Measurements from ENCODE around the gene FARP1.

FARP1 gene

DNA sequence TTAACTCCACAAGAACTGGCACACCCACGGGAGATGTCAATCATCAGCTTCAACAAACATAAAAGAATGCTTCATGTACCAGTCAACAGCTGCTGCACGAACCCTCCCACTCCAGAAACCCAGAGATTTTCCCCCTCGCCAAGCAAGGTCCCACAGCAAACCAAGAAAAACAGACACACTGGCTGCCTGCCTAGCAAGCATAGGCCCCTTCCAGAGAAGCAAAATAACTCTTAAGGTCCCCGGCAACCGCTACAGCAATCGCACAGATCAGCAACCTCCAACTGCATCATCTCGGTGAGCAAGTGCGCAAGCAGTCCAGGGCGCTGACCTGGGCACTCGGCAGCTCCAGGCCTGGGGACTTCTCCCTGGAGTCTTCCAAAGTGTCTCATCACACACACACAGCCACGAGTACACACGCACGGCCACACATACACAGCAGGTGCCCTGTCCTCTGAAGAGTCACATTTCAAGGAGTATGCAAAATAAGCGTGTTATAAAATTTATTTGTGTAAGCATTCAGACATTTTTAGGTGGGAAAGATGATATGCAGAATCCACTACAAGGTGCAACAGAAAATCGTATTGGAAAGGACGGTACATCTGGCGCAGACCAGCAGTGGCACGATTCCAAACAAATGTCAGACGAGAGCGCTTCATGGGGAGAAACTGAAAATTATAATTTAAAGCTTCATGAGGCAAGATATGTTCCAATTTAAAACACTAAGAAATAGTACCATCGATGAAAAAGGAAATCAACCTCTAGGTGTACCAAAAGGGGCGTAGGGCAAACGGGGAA is 309.0 kb downstream of the FARP1 start:
- no peak for DNase-seq

DNA sequence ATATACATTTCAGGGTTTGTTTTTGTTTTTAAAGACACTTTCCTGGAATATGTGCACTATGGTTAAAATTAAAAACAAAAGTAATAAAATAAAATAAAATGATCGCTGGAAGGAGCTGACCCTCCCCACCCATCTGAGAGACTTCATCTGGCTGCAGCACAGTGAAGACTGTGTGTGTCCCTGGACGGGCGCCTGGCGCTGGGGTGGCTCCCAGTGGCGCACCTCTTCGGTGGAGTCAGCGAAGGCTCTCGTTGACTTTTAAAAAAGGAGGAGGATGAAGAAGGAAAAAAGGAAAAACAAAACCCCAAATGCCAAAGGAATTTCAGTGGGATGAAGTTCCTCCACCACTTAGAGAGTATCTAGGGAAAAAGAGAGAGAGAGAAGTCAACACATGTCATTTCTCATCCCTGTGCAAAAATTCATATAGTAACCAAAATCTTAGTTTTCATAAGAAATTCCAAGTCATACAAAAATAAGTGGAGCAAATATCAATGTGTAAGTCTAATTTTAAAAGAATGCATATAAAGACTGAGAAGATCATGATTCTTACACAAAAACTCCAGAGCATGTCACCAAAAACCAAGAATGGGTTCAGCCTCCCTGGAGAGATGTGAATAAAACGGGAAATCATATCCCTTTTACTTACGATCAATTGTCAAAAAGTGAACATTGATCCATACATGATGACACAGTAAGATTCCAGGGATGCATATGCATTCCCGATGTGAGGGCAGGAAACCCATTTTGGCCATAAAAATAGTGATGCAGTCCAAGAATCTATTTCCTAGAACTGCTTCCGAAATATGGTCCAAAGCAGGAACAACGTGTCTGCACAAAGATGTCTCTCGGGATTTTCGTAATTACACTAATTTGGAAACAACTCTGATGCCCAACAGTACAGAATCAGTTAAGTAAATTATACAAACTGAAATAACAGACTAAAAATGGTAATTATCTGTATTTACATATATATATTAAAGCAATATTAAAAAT is 310.3 kb downstream of the FARP1 start:
- no peak for DNase-seq

DNA sequence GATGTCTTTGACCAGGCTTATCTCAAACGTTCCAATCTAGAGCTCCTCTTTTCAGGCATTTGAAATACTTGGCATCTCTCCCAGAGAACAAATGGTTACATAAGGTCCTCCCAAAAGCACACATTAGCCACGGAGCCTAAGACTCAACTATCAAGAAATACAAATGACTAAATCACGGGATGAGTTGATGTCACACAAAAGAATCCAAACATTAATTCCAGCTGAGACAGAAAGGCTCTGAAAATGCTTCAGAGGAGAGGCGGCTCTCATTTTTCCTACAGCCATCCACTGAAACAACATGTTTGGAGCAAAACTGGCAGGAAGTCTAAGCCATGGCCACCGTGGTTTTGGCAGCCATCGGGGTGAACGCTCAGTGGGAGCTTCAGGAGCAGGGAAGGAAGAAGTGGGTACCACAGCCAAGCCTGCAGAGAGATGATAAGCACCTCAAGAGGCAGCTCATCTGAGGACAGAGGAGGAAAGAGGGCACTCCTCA is 311.5 kb downstream of the FARP1 start:
- DNase-seq: no peak

DNA sequence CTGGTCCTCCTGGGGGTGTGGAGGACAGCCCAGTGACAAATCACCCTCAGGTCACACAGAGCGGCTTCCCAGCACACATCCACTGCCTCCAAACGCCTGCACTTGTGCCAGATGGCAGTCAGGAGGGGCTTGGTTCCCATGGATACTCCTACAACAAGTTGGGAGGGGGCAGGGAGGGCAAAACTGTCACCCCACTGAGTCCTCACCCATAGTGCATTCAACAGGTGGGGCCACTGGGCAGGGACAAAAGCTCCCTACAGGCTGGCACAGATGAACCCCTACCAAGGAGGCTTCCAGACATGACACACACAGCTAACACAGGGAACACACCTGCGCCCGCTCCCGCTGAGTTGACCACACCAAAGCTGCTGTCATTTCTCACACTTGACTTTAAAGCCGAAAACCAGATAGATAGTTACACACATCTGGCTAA is 313.5 kb downstream of the FARP1 start:
- no peak for DNase-seq

DNA sequence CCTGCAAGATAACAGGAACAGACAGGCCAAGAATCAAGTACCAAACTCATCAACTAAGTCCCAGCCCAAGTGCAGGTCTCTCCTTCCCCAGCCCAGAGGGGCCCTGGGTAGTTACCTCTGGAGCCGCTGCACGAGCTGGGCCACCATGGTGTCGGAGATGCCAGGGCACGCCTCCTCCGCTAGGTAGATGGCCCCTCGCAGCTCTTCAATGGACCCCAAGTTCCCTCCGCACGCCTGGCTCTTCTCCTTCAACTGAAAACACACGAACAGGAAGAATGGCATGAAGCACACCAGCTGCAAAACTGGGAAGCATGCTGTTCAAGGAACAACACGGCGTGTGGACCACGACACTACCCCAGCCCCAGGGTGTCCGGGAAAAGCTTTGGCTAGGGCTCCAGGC is 314.2 kb downstream of the FARP1 start:
- DNase-seq: no peak

DNA sequence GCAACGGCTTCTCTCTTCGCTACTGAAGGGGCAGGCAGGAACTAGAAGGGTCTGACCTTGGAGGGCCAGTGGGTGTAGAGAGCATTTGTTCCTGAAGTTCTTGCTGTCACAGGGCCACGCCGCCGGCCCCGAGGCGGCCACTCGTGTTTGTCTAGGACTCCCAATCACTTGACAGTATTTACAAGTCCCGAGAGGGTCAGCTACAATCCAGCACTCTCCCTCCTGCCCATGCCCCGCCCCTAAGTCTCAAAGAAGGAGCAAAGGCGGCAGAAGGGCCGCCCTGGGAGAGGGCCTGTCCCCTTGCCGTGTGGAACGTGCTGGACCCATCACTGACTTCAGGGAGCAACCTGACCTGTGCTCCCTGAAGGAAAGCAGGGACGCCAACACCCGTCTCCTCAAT is 315.5 kb downstream of the FARP1 start:
- no peak for DNase-seq

DNA sequence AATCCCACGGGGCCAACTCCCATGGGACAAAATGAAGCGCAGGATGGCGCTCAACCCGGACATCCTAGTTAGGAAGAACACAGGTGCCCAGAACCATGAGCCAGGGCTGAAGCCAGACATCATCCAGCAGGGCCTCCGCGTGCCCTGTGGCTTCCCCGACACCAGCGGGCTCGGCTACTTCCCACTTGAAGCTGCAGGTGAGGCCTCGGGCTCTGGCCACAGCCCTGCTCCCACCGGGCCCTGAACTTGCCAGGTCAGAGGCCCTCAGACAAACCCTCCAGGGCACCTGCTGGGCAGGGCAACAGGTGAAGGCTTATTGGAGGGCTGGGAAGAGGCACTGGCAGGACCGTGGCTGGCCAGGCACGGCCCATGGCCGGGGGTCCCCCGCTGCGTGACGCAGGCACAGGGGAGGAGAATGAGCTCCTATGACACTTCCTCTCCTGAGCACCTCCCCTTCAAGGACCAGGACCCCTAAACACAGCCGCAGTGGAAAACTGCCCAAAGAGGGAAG is 316.3 kb downstream of the FARP1 start:
- DNase-seq: no peak

DNA sequence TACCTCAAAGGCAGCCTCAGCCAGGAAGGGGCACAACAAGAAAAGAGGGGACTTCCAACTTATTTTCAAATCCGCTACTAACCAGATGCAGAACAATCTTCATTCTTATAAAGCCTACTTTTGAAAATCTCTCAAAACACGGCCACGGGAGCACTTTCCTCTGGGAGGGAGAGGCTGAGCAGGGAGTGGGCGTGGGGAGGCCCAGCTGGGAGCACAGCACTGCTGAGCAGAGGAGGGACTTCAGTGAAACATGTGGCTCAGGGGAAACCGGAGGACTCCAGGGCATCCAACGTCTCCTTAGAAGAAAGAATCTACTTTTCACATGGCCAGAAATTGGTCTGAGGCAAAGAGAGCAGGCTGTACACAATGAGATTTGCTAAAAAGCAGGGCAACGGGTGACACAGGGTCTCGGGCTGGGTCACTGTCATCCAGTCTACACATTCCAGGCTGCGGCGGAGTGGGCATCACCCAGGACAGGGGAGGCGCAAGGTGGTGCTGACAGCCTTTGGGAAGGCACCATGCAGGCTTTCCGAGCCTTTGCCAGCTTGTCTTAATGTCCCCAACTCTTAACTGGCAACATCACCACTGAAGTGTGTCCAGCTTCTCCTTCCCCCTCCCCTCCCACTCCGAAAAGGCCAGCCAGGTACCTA is 317.0 kb downstream of the FARP1 start:
- DNase-seq: no peak

DNA sequence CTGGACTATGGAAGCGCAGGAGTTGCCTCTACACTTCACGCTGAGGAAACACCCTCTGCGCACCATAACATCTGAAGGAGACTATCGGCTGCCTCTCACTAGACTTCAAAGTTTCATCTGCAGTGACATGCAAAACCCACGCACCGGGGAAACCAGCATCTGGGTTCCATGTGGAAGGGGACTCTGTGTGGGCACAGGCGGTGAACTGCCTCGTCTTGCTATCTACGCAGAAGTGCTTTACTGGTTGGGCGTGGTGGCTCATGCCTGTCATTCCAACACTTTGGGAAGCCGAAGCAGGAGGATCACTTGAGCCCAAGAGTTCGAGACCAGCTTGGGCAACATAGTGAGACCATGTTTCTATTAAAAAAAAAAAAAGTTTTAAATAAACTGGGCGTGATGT is 317.6 kb downstream of the FARP1 start:
- DNase-seq: no peak

DNA sequence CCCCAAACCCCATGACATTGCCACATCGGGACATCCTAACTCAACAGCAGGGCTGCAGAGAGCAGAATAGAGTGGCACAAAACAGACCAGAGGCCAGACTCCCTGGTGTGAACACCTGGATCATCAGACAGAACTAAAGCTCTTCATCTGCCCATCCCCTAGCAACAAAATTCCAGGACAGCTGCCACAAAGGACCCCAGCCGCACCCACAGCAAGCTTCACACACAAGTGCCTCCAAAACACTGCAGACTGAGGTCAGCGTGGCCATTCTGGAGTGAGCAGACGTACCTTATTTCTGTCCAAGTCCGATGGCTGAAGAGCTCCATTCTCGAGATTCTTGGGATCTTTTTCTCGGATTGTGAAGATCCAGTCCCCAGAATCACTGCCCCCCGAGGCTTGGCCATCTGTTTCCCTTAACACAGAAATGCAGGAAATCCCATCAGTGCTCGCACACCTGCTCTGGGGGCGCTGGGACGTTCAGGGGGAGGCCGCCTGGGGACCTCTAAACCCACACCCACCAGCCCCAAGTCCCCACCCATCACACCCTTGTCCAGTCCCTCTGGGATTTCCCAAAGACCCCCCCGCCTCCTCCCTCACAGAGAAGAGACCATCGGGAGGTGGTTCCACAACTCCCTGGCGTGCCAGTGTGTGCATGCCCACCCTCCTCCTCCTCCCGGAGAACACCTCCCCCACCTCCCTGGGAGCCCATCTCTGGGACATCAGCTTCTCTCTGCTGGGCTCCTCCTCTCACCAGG is 318.8 kb downstream of the FARP1 start:
- DNase-seq: no peak

DNA sequence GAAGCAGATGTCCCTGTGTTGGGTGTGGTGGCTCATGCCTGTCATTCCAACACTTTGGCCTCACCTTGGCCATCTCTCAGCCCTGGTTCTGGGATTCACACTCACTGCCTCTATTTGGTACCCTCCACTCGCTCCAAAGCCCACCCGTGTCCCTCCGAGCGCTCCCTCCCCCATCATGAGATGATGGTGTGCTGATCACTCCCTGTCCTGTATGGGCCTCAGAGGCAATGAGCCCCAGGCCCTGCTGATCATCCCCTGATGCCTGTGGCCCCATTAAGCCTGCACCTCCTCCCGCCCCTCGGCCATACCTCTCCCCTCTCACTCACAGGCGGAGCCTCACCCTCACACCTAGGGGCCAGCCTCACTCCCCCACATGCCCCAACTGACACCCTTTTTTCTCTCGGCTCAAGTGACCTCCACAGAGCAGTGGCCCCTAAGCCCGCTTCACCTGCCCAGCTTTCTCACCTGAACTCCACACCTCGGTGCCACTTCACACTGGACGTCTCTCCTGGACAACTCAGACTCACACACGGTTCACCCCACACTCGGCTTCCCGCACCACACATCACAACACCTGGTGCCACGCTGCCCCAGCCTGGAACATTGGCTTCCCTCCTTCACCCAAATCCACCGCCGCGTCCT is 319.5 kb downstream of the FARP1 start:
- DNase-seq: no peak

DNA sequence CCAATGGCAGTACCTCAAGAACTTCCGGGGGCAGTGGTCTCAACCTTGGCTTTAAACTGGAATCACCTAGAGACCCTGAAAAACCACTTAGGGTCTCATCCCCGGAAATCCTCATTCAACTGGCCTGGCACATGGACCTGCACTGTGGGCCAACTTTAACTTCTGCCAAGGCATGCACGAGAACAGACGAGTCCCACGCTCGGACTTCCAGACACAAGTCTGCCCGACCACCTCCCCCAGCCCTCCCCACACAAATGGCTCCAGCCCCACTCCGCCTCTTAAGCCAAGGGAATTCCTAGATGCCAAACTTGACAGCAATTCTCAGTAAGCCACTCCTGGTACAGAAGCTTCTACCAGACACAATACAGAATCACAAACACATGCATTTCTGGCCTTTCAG is 320.1 kb downstream of the FARP1 start:
- no peak for DNase-seq

DNA sequence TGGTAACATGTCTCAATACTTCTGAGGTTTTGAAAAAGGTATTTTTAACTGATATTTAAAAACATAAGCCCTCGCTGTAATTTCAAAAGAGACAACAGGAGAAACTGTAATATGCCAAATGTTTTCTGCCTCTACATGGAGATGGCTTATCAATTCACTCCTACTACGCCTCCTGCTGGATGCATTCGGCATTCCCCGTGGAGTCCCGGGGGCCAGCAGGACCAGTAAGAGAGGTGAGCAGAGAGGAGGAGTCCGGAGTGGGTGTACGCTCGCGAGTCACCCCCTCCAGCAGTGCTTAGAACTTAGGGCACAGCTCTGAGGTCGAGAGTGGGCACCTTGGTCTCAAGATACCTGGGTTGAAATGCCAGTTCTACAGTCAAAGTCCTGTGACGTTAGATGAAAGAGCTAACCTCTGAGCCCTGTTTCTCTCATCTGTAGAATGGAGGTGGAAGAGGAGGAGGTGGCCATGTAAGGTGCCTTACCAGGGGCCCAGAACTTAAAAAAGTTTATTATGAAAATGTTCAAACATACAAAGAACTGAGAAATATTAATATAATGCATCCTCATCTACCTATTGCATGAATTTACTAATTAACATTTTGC is 323.8 kb downstream of the FARP1 start:
- DNase-seq: no peak

DNA sequence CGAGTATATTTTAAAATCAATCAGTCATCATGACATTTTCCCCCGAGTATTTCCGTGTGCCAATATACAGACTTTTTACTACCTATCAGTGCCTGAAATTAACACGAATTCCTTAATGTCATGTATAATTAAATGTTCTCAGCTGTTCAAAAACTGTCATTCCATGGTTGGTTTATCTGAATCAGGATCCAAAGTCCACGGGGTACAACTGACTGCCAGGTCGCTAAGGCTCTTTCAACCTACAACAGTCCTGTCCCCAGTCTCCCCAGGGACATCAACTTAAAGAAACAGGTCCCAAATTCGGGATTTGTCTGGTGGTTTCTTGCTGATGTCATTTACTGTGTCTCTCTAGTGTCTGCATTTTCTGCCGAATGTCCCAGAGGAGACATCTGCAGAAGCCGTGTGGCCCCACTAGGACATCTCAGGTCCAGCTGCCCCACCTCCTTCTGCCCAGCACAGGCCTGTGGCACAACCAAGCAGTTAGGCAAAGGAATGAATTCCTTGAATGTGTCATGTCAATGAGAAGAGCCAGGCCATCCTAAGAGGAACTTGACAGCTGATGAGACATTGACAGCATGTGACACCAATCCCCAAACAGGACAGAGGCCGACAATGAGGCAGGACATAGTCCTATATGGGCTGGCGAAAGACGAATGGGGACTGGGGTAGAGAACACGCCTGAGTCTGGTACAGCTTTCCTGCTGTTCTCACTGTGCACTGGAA is 324.5 kb downstream of the FARP1 start:
- no peak for DNase-seq

DNA sequence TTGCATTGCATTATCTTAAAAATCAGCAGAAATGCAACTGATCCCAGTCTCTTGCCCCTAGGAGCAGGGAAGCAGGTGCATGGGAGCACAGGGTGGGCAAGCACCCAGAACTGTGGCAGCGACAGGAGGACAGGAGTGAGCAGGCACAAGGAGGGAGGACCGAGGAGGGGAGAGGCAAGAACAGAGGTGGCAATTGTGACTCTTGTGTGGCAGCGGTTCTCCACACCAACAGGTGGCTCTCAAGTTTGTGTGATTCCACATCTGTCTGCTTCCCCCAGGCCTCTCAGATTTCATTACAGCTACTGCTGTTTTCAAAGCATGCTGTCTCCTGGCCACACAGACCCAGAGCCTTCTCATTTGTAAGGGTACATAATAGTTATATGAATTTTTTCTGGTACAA is 325.5 kb downstream of the FARP1 start:
- DNase-seq: peak; percentile 42

DNA sequence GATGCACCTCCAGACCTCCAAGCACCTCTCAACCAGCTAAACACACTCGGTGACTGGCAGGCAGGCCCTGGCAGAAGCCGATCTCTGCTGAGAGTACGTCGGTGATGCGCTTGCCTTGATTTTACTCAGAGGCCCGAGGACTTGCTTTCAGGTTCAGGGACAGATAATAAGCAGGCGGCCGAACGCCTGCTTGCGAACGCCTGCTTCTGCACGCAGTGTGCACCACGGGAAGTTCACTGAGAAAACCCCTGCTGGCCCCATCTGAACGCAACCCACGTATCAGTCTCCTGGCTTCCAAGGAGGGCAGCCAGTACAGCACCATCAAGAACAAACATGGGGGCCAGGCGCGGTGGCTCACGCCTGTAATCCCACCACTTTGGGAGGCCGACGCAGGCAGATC is 326.0 kb downstream of the FARP1 start:
- DNase-seq: no peak

DNA sequence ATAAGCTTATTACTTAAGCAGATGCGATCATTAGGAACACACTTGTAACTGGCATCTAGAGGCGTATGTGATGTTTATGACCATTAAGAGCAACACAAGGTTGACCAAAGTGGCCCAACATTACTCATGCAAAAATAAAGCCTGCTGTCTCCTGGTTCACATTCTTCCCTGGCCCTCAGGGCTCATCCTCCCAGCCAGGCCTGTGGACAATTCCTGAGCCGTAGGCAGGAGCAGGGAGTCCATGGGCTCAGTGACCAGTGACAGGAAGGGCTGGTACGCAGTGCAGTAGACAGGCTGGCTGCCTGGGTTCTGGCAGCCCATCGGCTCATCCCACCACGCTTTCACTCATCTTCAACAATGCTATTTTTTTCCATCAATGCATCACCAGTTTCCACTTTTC is 328.0 kb downstream of the FARP1 start:
- no peak for DNase-seq

DNA sequence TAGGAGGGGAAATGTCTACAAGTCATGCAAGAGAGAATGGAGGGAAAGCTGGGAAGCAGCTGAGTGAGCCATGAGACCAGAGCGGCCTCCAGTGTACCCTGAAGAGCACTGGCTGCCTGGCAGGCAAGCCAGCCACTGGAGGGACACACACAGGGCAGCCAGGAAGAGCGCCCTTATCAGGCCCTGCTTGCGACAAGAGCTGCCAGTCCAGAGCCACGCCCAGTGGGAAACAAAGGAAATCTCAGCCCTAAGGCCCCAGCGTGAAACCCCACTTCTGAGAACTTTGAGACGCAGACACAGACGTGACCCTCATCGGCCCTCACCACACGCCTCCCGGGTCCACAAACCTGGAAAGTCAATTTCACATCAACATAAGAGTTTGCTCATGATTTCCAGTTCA is 329.0 kb downstream of the FARP1 start:
- DNase-seq: no peak

DNA sequence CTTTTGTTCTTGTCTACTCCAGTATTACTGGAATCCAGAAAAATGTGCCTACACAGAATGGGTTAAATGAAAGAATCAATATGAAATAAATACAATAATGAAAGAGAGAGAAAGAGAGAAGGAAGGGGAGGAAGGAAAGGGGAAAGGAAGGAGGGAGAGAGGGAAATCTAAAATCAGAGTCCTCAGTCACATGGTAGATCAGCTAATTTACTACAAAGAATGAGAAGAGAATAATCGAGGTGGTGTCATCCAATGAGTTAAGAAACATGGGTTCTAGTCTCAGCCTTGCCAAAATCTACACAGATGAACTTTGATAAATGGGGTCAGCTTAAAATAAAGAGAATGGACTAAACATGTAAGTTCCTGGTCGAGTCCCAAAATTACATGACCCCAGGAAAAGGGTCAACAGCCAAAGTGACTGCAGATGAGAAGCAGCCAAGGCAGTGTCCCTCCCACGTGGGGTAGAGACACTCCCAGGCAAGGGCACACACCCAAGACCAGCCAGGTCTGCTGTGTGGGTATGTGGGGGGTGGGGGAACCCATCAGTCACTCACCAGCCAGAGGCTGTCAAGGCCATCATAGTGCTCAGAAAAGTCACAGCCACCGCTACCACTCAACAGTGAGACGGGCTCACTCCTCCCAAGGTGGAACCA is 330.4 kb downstream of the FARP1 start:
- no peak for DNase-seq

DNA sequence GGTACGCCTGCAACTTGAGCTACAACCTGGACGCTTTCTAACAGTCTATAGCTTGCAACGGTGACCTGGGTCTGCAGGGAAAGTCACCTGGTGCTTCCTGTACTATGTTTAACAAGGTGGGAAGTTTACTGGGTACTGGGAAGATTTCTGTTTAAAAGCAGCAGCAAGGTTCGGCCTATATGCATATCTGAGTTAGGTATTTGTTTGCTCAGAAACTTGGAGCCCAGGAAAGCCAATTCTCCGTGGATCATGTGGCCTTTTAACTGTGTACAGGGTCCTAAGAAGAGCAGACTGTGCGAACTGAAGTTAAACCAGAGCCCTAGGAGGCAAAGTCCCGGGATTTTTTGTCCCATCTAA is 330.9 kb downstream of the FARP1 start:
- DNase-seq: no peak
